GM18511 (cell line): ENCODE data around the gene OR2A2.

Experiments used
- ATAC-seq: cut with Tn5 transposase; IDR thresholded peaks from one replicate; pipeline ENCODE4 v1.9.1; 2021; ENCODE audit warnings: mild to moderate bottlenecking, moderate library complexity; ENCODE audit not compliant: unreplicated experiment

The OR2A2 gene

DNA sequence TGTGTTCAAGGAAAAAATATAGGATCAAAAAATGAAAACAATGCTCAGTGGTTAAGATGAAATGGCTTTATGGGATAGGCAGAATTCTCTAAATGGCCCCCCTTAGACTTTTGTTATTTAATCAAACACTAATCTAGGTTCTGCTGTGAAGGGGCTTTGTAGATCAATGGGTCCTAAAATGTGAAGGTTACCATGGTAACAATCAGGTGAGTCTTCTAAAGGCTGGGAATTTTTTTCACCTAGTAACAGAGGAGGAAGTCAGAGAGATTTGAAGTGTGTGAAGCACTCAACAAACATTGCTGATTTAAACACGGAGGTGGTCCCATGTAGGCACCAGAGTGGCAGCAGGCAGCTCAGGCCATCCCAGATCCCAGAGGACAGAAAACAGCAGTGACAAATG lies 24.7 kb downstream of the OR2A2 start:
- ATAC-seq = no peak

DNA sequence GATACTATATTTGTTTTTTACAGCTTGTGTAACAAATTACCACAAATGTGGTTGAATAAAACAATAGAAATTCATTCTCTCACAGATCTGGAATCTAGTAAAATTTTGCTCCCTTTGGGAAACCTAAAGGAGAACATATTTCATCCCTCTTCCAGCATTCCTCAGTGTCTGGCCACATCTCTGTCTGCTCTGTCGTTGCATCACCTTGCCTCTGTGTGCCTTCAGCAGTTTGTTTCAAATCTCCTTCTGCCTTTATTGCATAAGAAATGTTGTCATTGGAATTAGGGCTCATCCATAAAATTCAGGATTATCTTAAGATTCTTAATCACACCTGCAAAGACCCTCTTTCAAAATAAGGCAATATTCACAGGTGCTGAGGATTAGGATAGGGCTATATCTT lies 28.1 kb downstream of the OR2A2 start:
- no peak for ATAC-seq

DNA sequence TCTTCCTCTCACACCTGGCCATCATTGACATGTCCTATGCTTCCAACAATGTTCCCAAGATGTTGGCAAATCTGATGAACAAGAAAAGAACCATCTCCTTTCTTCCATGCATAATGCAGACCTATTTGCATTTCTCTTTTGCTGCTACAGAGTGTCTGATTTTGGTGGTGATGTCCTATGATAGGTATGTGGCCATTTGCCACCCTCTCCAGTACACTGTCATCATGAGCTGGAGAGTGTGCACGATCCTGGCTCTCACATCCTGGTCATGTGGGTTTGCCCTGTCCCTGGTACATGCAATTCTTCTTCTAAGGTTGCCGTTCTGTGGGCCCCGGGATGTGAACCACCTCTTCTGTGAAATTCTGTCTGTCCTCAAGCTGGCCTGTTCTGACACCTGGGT lies 32.8 kb downstream of the OR2A2 start:
- no peak for ATAC-seq

DNA sequence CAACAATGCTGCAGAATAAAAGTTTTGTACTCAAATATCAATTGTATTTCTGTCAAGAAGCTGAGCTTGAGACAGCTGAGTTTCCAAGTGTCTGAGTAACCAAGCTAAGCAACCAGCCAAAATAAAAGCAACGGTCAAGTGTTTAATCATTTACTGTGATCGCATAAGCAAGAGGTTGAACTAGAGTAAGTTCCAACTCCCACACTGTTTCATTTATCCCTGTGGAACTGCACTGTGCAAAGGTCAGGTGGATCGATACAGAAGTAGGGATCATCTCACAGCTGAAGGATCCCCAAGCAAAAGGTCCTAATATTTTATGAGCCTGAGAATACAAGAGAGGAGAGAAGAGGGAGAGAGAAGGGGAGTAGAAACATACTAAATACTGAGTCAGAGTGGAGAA lies 35.0 kb downstream of the OR2A2 start:
- ATAC-seq = no peak

DNA sequence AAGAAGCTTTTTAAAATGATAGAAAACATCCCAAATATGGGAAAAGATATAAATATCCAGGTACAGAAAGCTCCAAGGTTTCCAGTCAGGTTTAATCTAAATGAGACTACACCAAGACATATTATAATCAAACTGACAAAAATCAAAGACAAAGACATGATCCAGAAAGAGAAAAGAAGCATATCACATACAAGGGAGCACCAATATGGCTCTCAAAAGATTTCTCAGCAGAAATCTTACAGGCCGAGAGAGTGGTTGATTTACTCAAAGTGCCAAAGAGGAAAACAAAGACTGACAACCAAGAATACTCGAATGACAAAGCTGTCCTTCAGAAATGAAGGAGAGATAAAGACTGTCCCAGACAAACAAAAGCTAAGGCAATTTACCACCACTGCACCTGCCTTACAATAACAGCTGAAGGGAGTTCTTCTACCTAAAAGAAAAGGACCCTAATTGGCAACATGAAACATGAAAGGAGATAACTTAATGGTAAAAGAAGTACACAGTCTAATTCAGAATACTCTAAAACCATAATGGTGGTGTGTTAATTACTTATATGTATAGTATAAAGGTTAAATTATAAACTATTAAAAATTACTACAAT lies 38.9 kb downstream of the OR2A2 start:
- no peak for ATAC-seq

DNA sequence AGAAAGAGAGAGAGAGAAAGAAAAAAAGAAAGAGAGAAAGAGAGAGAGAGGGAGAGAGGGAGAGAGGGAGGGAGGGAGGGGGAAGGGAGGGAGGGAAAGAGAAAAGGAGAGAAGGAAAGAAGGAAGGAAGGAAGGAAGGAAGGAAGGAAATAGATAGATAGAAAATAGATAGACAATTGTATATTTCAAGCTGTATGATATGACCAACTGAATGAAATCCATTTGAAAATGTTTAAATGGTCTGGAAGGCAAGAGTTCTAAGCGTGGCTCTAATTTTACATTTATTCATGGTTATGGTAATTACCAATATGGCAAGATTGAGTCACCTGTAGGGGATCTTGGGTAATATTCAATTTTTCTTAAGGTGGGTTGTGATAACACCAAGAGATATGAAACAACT lies 49.5 kb downstream of the OR2A2 start:
- ATAC-seq = no peak
